WTC11 (cell line): Measurements from ENCODE around the gene VAC14. TPM values are rescaled to one million over a fixed set of nuclear protein-coding genes. Genes with fewer than 3 reads are reported as not detected.

Experiments used
- ATAC-seq: fragments of 200-7000 bp; cut with Tn5 transposase; 2 replicates; pipeline ENCODE4 v1.10.0; 2021; ENCODE audit warnings: mild to moderate bottlenecking, moderate library complexity
- CTCF ChIA-PET: fragments of 300-600 bp; sonication (Branson Sonifier 250); formaldehyde crosslinking; loops from one replicate; lab custom pipeline; 2021; ENCODE audit warnings: antibody characterized with exemption; lab: Charles Lee
- POLR2A ChIA-PET: fragments of 350-600 bp; sonication (Branson Sonifier 250); formaldehyde crosslinking; loops from one replicate; lab custom pipeline; 2021; ENCODE audit warnings: antibody characterized with exemption; lab: Charles Lee
- DNase-seq: peaks from one replicate; pipeline ENCODE4 v3.0.0; 2021; ENCODE audit warnings: low spot score
- H3K27ac Mint-ChIP-seq: 2 replicates; pipeline ENCODE4 v1.8.0; 2021; ENCODE audit warnings: mixed read lengths
- H3K27me3 Mint-ChIP-seq: 2 replicates; pipeline ENCODE4 v1.8.0; 2021; ENCODE audit warnings: low read depth, mild to moderate bottlenecking, moderate library complexity, mixed read lengths
- H3K36me3 Mint-ChIP-seq: 2 replicates; pipeline ENCODE4 v1.8.0; 2021; ENCODE audit warnings: mixed read lengths
- H3K4me1 Mint-ChIP-seq: 2 replicates; pipeline ENCODE4 v1.8.0; 2022; ENCODE audit warnings: mixed read lengths
- H3K4me3 Mint-ChIP-seq: 2 replicates; pipeline ENCODE4 v1.8.0; 2021; ENCODE audit warnings: mild to moderate bottlenecking, moderate library complexity, mixed read lengths
- H3K9me3 Mint-ChIP-seq: 2 replicates; pipeline ENCODE4 v1.8.0; 2021; ENCODE audit warnings: mixed read lengths
- ATF3 ChIP-seq: sonication (generic); formaldehyde crosslinking; conservative IDR thresholded peaks from 2 replicates; pipeline ENCODE4 v1.8.1; 2022; ENCODE audit warnings: mild to moderate bottlenecking, missing genetic modification reagents
- ATF6 ChIP-seq: sonication (generic); formaldehyde crosslinking; IDR thresholded peaks from 2 replicates; pipeline ENCODE4 v1.8.1; 2023; ENCODE audit warnings: mild to moderate bottlenecking, missing genetic modification reagents
- E2F1 ChIP-seq: sonication (generic); formaldehyde crosslinking; IDR thresholded peaks from 2 replicates; pipeline ENCODE4 v1.8.0; 2022; ENCODE audit warnings: mild to moderate bottlenecking, missing genetic modification reagents
- ELF4 ChIP-seq: sonication (generic); formaldehyde crosslinking; IDR thresholded peaks from 2 replicates; pipeline ENCODE4 v1.8.1; 2022; ENCODE audit warnings: low read depth, mild to moderate bottlenecking, moderate library complexity, missing genetic modification reagents
- EMX1 ChIP-seq: fragments of 250-450 bp; sonication (Bioruptor Pico); IDR thresholded peaks from 2 replicates; pipeline ENCODE4 v1.8.0; 2021; ENCODE audit warnings: mild to moderate bottlenecking
- ESRRA ChIP-seq: sonication (generic); formaldehyde crosslinking; IDR thresholded peaks from 2 replicates; pipeline ENCODE4 v1.8.1; 2022; ENCODE audit warnings: mild to moderate bottlenecking, missing genetic modification reagents, borderline replicate concordance
- FOXJ3 ChIP-seq: sonication (generic); formaldehyde crosslinking; IDR thresholded peaks from 2 replicates; pipeline ENCODE4 v1.9.0; 2021; ENCODE audit warnings: missing genetic modification reagents, mild to moderate bottlenecking, borderline replicate concordance
- FOXK1 ChIP-seq: sonication (generic); formaldehyde crosslinking; IDR thresholded peaks from 2 replicates; pipeline ENCODE4 v1.8.0; 2022; ENCODE audit warnings: mild to moderate bottlenecking, moderate library complexity, missing genetic modification reagents
- JAZF1 ChIP-seq: fragments of 250-450 bp; sonication (Bioruptor Pico); IDR thresholded peaks from 2 replicates; pipeline ENCODE4 v1.9.0; 2021; ENCODE audit warnings: moderate library complexity, mild to moderate bottlenecking, inconsistent platforms
- JUN ChIP-seq: sonication (generic); formaldehyde crosslinking; IDR thresholded peaks from 2 replicates; pipeline ENCODE4 v1.8.0; 2023; ENCODE audit warnings: mild to moderate bottlenecking, missing genetic modification reagents
- OVOL2 ChIP-seq: fragments of 250-450 bp; sonication (Bioruptor Pico); IDR thresholded peaks from 2 replicates; pipeline ENCODE4 v1.9.0; 2021; ENCODE audit warnings: mild to moderate bottlenecking, borderline replicate concordance
- SMAD3 ChIP-seq: sonication (generic); formaldehyde crosslinking; IDR thresholded peaks from 2 replicates; pipeline ENCODE4 v1.8.0; 2022; ENCODE audit warnings: missing genetic modification reagents, mild to moderate bottlenecking, borderline replicate concordance
- SOX15 ChIP-seq: fragments of 250-450 bp; sonication (Bioruptor Pico); IDR thresholded peaks from 2 replicates; pipeline ENCODE4 v1.9.0; 2021; ENCODE audit warnings: mild to moderate bottlenecking
- SP1 ChIP-seq: sonication (generic); formaldehyde crosslinking; conservative IDR thresholded peaks from 2 replicates; pipeline ENCODE4 v1.8.1; 2022; ENCODE audit warnings: missing genetic modification reagents
- ZBTB43 ChIP-seq: sonication (generic); formaldehyde crosslinking; IDR thresholded peaks from 2 replicates; pipeline ENCODE4 v1.8.1; 2023; ENCODE audit warnings: mild to moderate bottlenecking, missing genetic modification reagents
- ZNF416 ChIP-seq: fragments of 250-450 bp; sonication (Bioruptor Pico); IDR thresholded peaks from 2 replicates; pipeline ENCODE4 v1.9.0; 2021; ENCODE audit warnings: mild to moderate bottlenecking, inconsistent platforms
- ZNF425 ChIP-seq: fragments of 250-450 bp; sonication (Bioruptor Pico); conservative IDR thresholded peaks from 2 replicates; pipeline ENCODE4 v1.9.0; 2021; ENCODE audit warnings: mild to moderate bottlenecking
- ZSCAN18 ChIP-seq: fragments of 250-450 bp; sonication (Bioruptor Pico); IDR thresholded peaks from 2 replicates; pipeline ENCODE4 v2.1.2; 2022; ENCODE audit warnings: mild to moderate bottlenecking, moderate library complexity
- total RNA-seq: library from RNA; stranded (reverse); gene quantifications from 3 replicates; pipeline ENCODE4 v1.2.3, GENCODE V29; 2021

The VAC14 gene
- total RNA-seq, 1 experiment from 2014 or later, result 60.1 TPM

- TF ChIP-seq SP1, result no peak
- TF ChIP-seq ZSCAN18 (CRISPR knock-in tag), result no peak
- no peak for TF ChIP-seq OVOL2 (CRISPR knock-in tag)
Measured at GRCh38 chr16:70766176-70766575, 34.8 kb downstream of the VAC14 start (continued).

GRCh38 chr16:70765491-70765890 is 35.5 kb downstream of the VAC14 start:
- no peaks in the 10 kb centered on the region for H3K27me3 Mint-ChIP-seq
- no peaks in the 10 kb centered on the region for H3K9me3 Mint-ChIP-seq
- POLR2A ChIA-PET, result no interaction called here
- H3K36me3 Mint-ChIP-seq, result peaks cover 12% of the 10 kb centered on the region; the same call in 1 of the 2 replicates
- no peak overlapping the region for H3K27ac Mint-ChIP-seq
- H3K4me1 Mint-ChIP-seq, result peaks cover 3% of the 10 kb centered on the region
- H3K4me3 Mint-ChIP-seq, result no peak overlapping the region
- no peak for TF ChIP-seq ZNF425
- TF ChIP-seq JAZF1, result no peak
- no peak for ATAC-seq
- no peak for DNase-seq
- CTCF ChIA-PET, result interaction anchor here (1.0 kb wide), 1 partner anchor 86 kb away, joined by 3 read pairs; no protein-coding TSS in a partner anchor

- Mint-ChIP-seq H3K36me3 (peaks cover 15% of the 10 kb centered on the region), H3K4me1 (peaks cover 11% of the 10 kb centered on the region), H3K27me3 (no peaks in the 10 kb centered on the region), H3K9me3 (no peaks in the 10 kb centered on the region), H3K27ac (no peak overlapping the region), H3K4me3 (no peak overlapping the region)
- POLR2A ChIA-PET, result no interaction called here
- ATAC-seq (no peak), DNase-seq (no peak)
- TF ChIP-seq E2F1 (CRISPR knock-in tag) (no peak), FOXJ3 (no peak), JAZF1 (no peak), JUN (CRISPR knock-in tag) (no peak), SMAD3 (CRISPR knock-in tag) (no peak), ZBTB43 (CRISPR knock-in tag) (no peak), ATF3 (CRISPR knock-in tag) (no peak), EMX1 (CRISPR knock-in tag) (no peak), ELF4 (CRISPR knock-in tag) (no peak), ZNF416 (CRISPR knock-in tag) (no peak), ATF6 (CRISPR knock-in tag) (no peak), ESRRA (CRISPR knock-in tag) (no peak), FOXK1 (no peak), SOX15 (CRISPR knock-in tag) (no peak)
- CTCF ChIA-PET, result interaction anchor here (1.0 kb wide), 1 partner anchor 85 kb away, joined by 3 read pairs; no protein-coding TSS in a partner anchor
Measured at GRCh38 chr16:70764632-70765031, 36.3 kb downstream of the VAC14 start.
